ENCODE data around the gene C19orf47.

DNA sequence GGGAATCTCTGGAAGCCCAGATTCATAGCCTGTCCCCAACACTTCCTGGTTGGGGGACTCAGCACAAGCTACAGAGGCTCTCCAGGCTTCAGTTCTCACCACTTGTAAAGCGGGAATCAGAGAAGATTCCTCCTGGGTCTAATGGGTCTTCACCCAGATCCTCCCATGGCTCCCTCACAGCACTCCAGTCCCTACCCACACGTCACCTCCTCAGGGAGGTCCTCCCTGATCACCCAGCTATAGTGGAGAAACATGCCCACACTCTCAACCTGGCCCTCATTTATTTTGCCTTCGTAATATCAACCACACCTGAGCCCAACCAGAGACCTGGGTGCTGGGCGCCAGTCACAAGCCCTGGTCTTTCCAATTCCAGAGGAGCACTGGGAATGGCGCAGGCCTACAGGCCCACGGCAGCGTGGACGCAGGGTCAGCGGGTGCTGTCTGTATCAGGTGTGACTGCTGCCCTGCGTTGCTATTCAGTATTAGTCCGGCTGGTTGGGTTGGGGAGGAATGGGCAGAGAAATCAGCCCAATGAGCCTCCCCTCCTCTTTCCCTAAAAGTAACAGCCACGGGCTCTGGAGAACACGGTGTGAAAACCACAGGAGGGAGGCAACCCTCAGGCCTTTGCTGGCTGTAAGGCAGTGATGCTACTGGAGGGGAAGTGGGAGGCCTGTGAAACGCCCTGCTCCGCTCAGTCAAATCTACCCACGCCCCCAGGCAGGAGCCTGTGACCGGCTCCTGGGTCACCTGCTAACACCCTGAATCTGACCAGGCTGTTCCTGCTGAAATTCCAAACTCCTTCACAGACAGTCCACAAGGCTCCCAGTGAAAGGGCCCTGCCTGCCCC is 68.2 kb downstream of the C19orf47 start:
- TF ChIP-seq, protein P1, sequence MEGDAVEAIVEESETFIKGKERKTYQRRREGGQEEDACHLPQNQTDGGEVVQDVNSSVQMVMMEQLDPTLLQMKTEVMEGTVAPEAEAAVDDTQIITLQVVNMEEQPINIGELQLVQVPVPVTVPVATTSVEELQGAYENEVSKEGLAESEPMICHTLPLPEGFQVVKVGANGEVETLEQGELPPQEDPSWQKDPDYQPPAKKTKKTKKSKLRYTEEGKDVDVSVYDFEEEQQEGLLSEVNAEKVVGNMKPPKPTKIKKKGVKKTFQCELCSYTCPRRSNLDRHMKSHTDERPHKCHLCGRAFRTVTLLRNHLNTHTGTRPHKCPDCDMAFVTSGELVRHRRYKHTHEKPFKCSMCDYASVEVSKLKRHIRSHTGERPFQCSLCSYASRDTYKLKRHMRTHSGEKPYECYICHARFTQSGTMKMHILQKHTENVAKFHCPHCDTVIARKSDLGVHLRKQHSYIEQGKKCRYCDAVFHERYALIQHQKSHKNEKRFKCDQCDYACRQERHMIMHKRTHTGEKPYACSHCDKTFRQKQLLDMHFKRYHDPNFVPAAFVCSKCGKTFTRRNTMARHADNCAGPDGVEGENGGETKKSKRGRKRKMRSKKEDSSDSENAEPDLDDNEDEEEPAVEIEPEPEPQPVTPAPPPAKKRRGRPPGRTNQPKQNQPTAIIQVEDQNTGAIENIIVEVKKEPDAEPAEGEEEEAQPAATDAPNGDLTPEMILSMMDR (IDR thresholded peaks at IDR 0.05; ENCODE audit: low read length), result no peak
- TF ChIP-seq EZH2phosphoT487 (IDR thresholded peaks at IDR 0.05; ENCODE audit: low read length) (no peak), EZH2 (optimal IDR thresholded peaks at IDR 0.05; ENCODE audit: low read depth, low read length) (no peak)
